HG03108 (cell line): ENCODE measurements around the gene CNTN5.
"Not testable (repeated sequence)": the region's sequence is repeated elsewhere in the genome, so short reads cannot be mapped to it uniquely, and the experiment has no call there.

ENCODE experiments used
- ATAC-seq: cut with Tn5 transposase; IDR thresholded peaks from one replicate; pipeline ENCODE4 v1.9.1; 2021; ENCODE audit warnings: moderate library complexity; ENCODE audit not compliant: unreplicated experiment

CNTN5 gene

DNA sequence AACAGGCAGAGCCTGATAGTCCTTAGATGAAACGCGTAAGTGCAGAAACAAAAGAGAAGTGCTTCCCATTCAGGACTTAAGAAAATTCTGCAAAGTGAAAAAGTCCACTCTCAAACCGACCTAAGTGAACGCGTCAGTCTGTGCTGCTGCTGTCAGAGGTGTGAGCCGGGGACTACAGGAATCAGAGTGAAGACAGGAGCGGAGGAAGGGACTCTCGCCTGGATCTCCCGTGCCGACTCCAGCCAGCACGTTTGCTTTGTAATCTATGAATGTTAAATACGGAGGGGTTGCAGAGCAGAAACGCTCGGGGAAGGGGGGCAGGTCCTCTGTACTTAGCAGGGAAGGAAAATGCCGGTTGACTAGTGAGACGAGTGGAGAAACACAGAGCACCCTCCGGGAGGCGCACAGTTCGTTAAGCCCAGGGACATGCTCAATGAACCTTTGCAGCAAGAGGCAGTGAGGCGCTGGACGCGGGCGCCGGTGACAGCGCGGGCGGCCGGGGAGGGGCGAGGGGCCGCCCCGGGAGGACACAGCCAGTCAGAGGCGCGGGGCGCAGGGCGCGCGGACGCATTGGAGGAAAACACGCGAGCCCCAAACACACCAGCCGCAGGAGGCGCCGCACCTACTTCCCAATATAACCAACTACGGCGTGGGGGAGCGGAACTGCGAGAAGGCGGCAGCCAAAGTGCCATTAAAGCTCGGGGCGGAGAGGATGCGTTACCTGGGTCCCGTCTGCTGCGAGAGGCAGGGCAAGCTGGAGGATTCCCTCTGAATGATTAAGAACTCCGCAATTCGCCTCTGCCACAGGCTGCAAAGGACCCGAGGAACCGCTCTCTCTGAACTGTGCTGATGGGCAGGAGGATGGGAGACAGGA, at the start of gene CNTN5:
TSS of gene CNTN5 (plus strand) at position 598 of the 874 bp plus-strand sequence.
- ATAC-seq: no peak

GRCh38 chr11:98979205-98979604, 41.5 kb upstream of the CNTN5 start:
- ATAC-seq: no peak

GRCh38 chr11:99015634-99016454, 4.9 kb upstream of the CNTN5 start:
- no peak for ATAC-seq

DNA sequence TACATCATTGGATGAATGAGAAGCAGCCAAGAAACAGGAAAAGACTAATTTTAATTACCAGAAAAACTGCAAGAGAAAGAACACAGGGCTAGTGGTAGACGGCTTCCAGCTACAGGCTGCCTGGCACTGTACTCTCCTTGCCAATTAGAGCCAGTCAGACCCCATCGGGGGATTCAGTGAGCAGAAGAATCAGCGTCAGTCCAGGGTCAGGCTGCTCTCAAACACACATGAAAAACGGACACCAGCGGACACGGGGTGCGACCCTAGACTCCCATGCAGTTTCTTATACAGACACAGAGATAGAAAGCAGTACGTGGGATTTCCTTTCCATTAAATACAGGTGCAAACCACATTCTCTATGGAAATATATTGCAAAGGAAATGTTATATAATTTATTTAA, 1.1 kb upstream of the CNTN5 start:
- no peak for ATAC-seq

GRCh38 chr11:99037057-99037456, 16.3 kb downstream of the CNTN5 start:
- ATAC-seq: no peak

DNA sequence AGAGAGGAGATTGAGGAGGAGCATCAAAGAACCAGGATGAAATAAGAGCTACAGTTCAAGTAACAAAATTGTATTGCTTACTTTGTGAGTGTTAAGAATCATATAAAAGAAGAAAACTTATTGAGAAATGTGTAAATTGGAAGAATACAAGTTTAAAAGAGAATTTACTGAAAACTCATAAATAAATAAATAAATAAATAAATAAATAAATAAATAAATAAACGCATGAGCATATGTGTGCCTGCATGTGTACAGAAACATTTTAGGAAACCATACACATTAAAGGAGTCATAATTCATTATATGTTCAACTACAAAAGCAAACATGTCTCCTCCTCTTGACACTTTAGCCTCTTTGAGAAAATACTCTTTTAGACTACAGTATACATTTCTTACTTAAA, 42.6 kb downstream of the CNTN5 start:
- ATAC-seq: no peak

DNA sequence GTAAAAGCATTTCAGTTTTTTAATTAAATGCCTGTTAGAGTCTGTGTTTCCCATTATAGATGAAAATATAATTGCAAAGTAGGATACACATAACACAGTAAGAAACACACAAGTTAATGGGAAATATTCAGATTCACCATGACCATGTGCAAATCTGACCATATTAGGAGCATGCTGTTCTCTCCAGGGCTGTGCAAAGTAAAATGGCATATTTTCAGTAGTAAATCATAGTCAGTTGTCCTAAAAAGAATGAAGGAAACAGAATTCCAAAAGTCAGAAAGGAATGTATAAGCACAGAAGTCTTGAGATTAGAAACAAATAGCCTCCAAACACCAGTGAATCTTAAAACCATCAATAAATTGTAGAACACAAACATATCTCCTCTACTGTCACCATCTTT, 44.4 kb downstream of the CNTN5 start:
- no peak for ATAC-seq

DNA sequence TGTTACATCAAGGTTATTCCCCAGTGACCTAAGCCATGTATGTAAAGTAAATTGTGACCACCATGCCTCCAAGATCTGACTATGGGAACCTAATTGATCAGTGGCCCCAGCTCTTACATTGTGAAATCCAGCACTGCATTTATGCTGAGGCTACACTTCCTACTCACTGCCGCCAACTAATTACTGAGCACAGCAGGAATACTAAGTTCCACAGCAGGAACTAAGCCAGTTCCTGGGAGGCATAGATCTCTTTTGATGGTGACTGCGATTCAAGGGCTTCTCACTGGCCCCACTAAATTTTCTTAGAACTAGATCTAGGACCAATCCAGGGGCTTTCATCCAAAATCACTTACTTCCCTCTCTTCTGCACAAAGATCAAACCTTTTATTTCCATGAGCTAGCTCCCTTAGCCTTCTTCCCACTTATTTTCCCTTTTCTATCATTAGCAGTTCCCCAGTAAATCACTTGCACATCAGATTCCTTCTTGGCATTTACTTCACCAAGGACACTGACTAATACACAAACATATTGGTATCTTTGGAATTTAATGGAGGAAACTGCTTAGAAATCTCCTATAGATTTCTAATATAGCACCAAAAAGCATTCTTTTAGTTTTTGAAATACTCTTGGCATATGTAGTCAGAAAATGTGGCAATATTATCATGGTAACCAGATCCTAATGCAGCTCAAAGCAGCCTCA, 46.0 kb downstream of the CNTN5 start:
- ATAC-seq: no peak

GRCh38 chr11:99068832-99069231, 48.1 kb downstream of the CNTN5 start:
- ATAC-seq: no peak

- peak; percentile 83 for ATAC-seq
These were observed 49.2 kb downstream of the CNTN5 start for GRCh38 chr11:99069856-99070444.

GRCh38 chr11:99079576-99079975, 58.8 kb downstream of the CNTN5 start:
- no peak for ATAC-seq

DNA sequence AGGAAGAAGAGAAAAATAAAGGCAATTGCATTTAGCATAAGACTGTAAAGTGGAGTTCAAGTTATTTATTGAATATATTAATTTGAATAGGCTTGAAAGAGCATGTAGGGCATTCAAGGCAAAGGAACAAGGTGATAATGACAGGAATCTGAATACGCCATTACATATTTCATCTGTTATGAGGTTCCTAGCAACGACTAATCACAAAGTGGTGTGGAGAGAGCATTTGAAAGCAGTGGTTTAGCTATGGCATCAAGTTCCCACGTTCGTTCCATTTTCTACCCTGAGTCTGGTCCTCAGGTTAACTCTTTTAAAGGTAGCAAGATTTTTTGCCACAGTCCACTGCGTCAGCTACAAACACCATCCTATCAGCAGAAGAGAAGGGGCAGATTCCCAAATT, 59.4 kb downstream of the CNTN5 start:
- ATAC-seq: no peak

GRCh38 chr11:99098258-99098657, 77.5 kb downstream of the CNTN5 start:
- ATAC-seq: no peak

DNA sequence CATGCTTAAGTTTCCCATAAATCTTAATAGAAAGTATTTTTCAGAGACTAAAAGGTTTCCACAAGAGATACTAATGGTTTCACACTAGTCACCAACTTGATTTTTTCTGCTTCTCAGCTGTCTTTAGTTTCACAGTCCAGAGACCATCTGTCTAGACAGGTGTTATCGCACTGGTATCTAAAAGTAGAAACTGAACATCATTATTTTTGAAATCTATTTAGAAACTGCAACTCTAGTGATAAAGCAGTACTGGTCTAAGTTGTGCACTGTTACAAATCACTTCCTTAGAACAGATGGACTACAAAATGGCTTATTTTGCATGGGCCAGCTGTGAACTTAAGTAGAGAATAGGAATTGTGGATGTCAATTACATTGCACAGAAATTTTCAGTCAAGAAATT, 78.0 kb downstream of the CNTN5 start:
- ATAC-seq: peak; percentile 61

DNA sequence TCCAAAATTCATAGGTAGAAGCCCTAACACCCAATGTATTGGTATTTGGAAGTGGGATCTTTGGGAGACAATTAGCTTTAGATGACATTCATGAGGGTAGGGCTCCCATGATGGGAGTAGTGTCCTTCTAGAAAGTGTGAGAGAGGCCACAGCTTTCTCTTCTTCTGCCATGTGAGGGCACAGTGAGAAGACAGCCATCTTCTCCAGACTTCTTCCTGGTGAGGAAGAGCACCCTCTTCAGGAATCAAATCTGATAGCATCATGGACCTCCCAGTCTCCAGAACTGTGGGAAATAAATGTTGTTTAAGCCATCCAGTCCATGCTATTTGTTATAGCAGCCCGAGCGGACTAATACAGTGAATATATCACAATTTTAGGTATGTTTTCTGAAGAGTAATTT, 96.9 kb downstream of the CNTN5 start:
- ATAC-seq: no peak

DNA sequence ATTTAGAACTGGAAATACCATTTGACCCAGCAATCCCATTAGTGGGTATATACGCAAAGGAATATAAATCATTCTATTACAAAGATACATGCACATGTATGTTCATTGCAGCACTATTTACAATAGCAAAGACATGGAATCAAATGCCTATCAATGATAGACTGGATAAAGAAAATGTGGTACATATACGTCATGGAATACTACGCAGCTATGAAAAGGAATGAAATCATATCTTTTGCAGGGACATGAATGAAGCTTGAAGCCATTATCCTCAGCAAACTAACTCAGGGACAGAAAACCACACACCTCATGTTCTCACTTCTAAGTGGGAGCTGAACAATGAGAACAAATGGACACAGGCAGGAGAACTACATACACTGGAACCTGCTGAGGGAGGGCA, 113.1 kb downstream of the CNTN5 start:
- ATAC-seq: not testable (repeated sequence)

GRCh38 chr11:99135508-99135907, 114.8 kb downstream of the CNTN5 start:
- ATAC-seq: no peak

GRCh38 chr11:99142237-99142636, 121.5 kb downstream of the CNTN5 start:
- ATAC-seq: no peak

GRCh38 chr11:99148352-99148751, 127.6 kb downstream of the CNTN5 start:
- ATAC-seq: no peak

DNA sequence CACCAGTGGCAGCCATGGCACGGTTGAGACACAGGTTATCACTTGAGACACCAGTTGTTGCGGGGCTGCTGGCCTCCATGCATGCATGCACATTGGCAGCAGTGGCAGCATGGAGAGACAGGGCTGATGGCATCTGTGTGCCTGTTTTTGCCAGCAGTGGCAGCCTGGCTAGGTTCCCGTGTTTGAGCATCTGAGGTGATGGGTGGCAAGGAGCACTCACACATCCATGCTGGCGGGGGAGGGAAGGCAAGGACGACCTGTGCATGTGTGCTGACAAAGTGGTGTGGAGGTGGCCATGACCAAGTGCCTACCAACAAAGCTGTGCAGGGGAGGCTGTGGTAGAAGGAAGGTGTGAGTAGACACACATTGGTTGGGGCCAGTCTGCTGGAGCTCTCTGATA, 133.5 kb downstream of the CNTN5 start:
- ATAC-seq: no peak

DNA sequence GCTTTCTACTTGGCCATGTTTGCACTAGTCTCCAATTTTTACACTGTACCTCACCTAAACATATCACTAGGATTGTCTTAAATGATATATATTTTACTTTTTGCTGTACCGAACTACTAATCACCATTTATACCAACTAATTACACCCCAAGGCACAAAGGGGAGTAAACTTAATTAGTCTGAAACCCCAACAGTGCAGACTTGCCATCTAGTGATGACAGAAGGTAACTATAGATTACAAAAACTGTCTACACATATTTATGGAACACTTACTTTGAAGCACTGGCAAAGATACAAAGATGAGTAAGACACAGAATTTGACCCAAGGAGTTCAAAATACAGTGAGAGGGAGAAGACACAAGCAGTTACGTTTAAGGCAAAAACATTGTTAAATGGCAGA, 139.7 kb downstream of the CNTN5 start:
- ATAC-seq: no peak
